ENCODE results near the gene CHRNB2.

CHRNB2 gene

DNA sequence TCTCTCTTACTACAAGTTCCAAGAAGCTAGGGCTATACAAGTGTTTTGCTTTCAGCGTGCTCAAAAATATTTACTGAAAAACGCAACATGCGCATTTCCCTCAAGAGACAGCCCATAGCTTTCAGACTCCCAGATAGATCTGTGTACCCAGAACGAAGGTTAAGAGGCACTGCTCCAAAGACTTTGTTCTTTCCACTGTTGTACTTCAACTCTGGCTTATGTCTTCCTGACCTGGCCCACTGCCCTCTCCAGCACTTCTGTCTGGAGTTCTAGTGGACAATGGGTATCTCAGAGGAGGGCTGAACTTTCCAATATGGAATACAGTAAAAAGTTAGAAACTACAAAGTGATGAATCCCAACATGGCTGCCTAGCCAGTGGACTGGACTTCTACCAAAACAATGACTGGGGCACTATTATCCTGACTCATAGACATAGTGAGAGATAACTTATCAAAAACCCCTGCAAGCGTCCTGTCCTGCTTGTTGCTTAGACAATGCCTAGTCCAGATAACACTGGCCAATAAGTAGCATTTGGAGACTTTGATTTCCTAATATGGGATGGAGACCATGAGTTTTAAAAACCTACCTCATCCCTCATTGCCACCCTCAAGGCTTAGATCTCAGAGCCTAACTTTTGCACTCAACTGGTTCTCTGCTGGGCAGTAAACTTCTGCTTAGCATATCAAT is 49.2 kb downstream of the CHRNB2 start:
- no peak overlapping the region for H3K4me3 ChIP-seq (ENCODE audit: low read length)
- DNase-seq (ENCODE audit: low read depth) = no peak
- TF ChIP-seq, protein P1, sequence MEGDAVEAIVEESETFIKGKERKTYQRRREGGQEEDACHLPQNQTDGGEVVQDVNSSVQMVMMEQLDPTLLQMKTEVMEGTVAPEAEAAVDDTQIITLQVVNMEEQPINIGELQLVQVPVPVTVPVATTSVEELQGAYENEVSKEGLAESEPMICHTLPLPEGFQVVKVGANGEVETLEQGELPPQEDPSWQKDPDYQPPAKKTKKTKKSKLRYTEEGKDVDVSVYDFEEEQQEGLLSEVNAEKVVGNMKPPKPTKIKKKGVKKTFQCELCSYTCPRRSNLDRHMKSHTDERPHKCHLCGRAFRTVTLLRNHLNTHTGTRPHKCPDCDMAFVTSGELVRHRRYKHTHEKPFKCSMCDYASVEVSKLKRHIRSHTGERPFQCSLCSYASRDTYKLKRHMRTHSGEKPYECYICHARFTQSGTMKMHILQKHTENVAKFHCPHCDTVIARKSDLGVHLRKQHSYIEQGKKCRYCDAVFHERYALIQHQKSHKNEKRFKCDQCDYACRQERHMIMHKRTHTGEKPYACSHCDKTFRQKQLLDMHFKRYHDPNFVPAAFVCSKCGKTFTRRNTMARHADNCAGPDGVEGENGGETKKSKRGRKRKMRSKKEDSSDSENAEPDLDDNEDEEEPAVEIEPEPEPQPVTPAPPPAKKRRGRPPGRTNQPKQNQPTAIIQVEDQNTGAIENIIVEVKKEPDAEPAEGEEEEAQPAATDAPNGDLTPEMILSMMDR (IDR thresholded peaks at IDR 0.05; ENCODE audit: insufficient read depth, low read depth, low read length, missing control alignments) = no peak

DNA sequence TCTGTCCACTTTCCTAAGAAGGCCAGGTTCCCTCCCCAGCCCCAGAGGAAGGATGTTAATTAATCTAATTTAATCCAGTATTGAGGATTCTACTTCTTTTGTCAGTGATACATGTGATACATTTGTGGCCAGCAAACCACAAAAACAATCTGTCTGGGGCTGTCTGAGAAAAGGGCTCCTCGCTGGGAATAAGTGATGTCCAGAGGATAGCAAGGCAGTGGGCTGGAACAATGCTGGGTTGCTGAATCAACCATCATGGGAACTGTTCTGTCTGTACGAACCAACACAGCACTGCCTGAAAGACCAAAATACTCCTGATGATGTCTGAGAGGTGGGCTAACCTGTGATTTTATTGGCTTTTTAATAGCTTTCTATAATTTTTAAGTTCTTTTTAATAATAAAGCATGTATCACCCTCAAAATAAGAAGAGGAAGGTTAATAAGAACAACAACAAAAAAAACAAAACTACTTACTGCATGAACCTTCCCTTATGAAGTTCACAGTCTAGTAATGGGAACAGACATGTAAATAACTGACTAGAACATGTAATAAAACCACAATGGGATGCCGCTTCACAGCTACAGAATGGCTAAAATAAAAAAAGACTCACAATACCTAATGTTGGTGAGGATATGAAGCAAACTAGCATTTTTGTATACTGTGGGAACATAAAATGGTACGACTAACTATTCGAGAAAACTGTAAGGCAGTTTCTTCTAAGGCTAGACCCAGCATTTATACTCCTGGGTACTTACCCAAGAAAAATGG is 51.8 kb downstream of the CHRNB2 start:
- no peak for DNase-seq (ENCODE audit: low read depth)
- TF ChIP-seq, protein P1 (IDR thresholded peaks at IDR 0.05; ENCODE audit: insufficient read depth, low read depth, low read length, missing control alignments) = no peak
- no peak overlapping the region for H3K4me3 ChIP-seq (ENCODE audit: low read length)

DNA sequence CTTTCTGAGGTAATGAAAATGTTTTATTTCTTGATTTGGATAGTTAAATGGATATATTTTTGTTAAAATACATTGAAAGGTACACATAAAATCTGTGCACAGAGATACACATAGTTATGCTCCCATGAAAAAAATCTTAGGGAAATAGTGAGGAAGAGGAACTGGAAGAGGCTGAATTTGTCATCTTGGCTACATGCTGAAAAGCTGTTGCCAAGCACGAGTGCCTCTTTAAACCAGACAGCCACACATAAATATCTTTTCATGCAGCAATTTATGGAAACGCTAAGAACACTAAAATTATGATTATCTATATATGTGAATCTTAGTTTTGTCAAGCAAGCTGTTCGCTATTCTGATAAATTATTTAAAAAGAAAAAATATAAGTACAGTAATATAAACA is 53.2 kb downstream of the CHRNB2 start:
- no peak overlapping the region for H3K4me3 ChIP-seq (ENCODE audit: low read length)
- TF ChIP-seq, protein P1 (IDR thresholded peaks at IDR 0.05; ENCODE audit: insufficient read depth, low read depth, low read length, missing control alignments) = no peak
- DNase-seq (ENCODE audit: low read depth) = no peak

DNA sequence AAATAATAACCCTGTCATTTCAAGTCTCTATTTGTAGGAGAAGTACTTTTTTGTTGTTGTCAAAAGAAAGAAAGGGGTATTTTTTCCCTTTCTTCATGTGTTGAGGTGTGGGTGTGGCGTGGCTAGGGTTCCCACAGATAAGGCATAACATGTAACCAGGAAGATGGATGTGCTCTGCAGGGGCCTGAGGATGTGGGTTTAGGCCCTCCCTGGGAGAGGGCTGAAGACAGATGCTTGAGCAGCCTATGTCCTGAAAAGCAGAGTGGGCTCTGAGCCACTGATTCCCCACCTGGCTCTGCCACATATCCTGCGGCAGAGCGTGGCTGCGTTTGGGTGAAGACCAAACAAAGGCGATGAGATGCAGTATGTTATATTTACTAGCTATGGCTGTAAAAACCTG is 54.3 kb downstream of the CHRNB2 start:
- no peak for DNase-seq (ENCODE audit: low read depth)
- TF ChIP-seq, protein P1 (IDR thresholded peaks at IDR 0.05; ENCODE audit: insufficient read depth, low read depth, low read length, missing control alignments) = no peak
- no peak overlapping the region for H3K4me3 ChIP-seq (ENCODE audit: low read length)

DNA sequence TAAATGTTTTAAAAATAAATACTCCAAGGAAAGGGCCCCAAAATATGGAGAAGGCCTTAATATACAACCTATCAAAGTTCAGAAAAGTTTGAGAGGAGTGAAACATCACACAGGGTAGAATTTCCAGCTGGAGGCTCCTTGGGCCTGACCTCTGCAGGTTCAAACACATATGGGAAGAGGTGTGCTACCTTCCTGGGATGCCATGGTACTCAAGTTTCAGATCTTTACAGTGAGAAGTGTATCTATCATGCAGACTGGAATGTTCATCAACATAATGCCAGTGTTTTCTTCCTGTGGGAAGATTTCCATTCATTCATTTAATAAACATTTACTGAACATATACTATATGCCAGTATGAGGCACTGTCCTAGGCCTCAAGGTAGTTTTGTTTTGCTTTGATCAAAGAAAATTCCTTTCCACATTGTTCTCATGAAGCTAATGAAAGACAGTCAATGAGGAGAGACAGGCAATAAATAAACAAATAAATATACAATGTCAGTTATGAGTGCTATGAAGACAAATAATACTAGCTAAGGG is 55.0 kb downstream of the CHRNB2 start:
- TF ChIP-seq, protein P1 (IDR thresholded peaks at IDR 0.05; ENCODE audit: insufficient read depth, low read depth, low read length, missing control alignments) = no peak
- peak; percentile 63 for DNase-seq (ENCODE audit: low read depth)
- H3K4me3 ChIP-seq (ENCODE audit: low read length) = no peak overlapping the region

DNA sequence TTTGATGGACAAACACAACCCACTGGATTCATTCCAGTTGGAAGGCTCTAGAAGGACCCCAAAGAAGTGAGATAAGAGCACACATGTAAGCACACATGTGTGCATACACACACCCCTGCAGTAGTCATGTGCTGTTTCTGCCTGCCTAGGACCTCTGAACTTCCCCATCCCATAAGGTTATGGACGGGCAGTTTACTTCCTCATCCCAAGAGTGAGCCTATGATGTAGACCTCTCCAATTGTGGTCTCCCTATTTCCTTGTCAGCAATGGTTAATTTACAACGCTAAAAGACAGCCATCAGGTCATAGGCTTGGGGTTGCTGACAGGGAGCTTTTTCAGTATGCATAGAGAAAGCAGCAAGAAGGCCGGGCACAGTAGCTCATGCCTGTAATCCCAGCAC is 55.8 kb downstream of the CHRNB2 start:
- TF ChIP-seq, protein P1 (IDR thresholded peaks at IDR 0.05; ENCODE audit: insufficient read depth, low read depth, low read length, missing control alignments) = no peak
- no peak for DNase-seq (ENCODE audit: low read depth)

More for the DNA sequence above, 55.8 kb downstream of the CHRNB2 start:
- H3K4me3 ChIP-seq (ENCODE audit: low read length) = no peak overlapping the region

All from epithelial cell of esophagus (primary cell).